ENCODE data around the gene CDC14A.

CDC14A gene

GRCh38 chr1:100354971-100355394 lies 2.7 kb downstream of the CDC14A start:
- H4K20me1 ChIP-seq (ENCODE audit: low read depth, low read length): no peaks in the 10 kb centered on the region
- no peaks in the 10 kb centered on the region for H3K36me3 ChIP-seq (ENCODE audit: low read length)
- no peaks in the 10 kb centered on the region for H3K9me2 ChIP-seq (replicated peaks; ENCODE audit: insufficient read depth, low read length)
- no peak overlapping the region for H3K4me2 ChIP-seq (ENCODE audit: low read depth, low read length, poor library complexity, severe bottlenecking)
- no peak for TF ChIP-seq EZH2phosphoT487 (conservative IDR thresholded peaks at IDR 0.05; ENCODE audit: low read length)
- TF ChIP-seq, protein P1, sequence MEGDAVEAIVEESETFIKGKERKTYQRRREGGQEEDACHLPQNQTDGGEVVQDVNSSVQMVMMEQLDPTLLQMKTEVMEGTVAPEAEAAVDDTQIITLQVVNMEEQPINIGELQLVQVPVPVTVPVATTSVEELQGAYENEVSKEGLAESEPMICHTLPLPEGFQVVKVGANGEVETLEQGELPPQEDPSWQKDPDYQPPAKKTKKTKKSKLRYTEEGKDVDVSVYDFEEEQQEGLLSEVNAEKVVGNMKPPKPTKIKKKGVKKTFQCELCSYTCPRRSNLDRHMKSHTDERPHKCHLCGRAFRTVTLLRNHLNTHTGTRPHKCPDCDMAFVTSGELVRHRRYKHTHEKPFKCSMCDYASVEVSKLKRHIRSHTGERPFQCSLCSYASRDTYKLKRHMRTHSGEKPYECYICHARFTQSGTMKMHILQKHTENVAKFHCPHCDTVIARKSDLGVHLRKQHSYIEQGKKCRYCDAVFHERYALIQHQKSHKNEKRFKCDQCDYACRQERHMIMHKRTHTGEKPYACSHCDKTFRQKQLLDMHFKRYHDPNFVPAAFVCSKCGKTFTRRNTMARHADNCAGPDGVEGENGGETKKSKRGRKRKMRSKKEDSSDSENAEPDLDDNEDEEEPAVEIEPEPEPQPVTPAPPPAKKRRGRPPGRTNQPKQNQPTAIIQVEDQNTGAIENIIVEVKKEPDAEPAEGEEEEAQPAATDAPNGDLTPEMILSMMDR (IDR thresholded peaks at IDR 0.05; ENCODE audit: insufficient read depth, low read length, poor library complexity, severe bottlenecking): no peak
- H3K9ac ChIP-seq (ENCODE audit: low read length): no peak overlapping the region
- H3K9me3 ChIP-seq (ENCODE audit: insufficient read depth, low read length): no peaks in the 10 kb centered on the region
- no peaks in the 10 kb centered on the region for H3K27me3 ChIP-seq (ENCODE audit: low read length)
- H2AFZ ChIP-seq (ENCODE audit: low read depth, low read length, severe bottlenecking): no peak overlapping the region
- H3F3A ChIP-seq (ENCODE audit: insufficient read depth): peaks cover 39% of the 10 kb centered on the region
- no peak overlapping the region for H3K27ac ChIP-seq (ENCODE audit: low read depth, low read length)
- H3K4me3 ChIP-seq (ENCODE audit: insufficient read depth, low read length, poor library complexity, severe bottlenecking): no peak overlapping the region
- H3K79me2 ChIP-seq (ENCODE audit: insufficient read depth, low read length): no peaks in the 10 kb centered on the region

DNA sequence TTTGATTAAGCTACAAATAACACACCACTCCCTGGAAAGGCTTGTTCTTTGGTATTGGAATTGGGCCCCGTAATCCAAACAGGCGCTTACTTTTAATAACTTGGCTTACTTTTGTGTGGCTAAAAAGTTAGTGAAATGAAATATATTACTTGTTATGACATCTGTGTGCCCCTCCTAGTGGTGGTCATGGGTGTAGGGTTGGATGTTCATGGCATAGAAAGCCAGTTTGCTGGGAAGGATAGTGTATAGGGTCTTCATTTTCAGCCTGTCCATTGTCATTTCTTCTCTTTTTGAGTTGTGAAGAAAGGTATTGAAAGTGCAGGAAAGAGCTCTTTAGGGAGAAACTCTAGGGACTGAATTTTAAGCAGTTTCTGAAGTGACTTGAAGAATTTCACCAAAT lies 5.9 kb downstream of the CDC14A start:
- Histone ChIP-seq H3K9ac (ENCODE audit: low read length) (no peak overlapping the region), H3K9me2 (replicated peaks; ENCODE audit: insufficient read depth, low read length) (no peaks in the 10 kb centered on the region), H3K79me2 (ENCODE audit: insufficient read depth, low read length) (no peaks in the 10 kb centered on the region)

GRCh38 chr1:100359139-100359538 lies 6.8 kb downstream of the CDC14A start:
- H3K9me3 ChIP-seq (ENCODE audit: insufficient read depth, low read length): no peaks in the 10 kb centered on the region
- H3K9me2 ChIP-seq (replicated peaks; ENCODE audit: insufficient read depth, low read length): no peaks in the 10 kb centered on the region
- H3K4me3 ChIP-seq (ENCODE audit: insufficient read depth, low read length, poor library complexity, severe bottlenecking): no peak overlapping the region
- TF ChIP-seq EZH2phosphoT487 (conservative IDR thresholded peaks at IDR 0.05; ENCODE audit: low read length): no peak
- TF ChIP-seq, protein P1 (IDR thresholded peaks at IDR 0.05; ENCODE audit: insufficient read depth, low read length, poor library complexity, severe bottlenecking): no peak
- H3K79me2 ChIP-seq (ENCODE audit: insufficient read depth, low read length): no peaks in the 10 kb centered on the region
- H3K4me2 ChIP-seq (ENCODE audit: low read depth, low read length, poor library complexity, severe bottlenecking): no peak overlapping the region
- no peak overlapping the region for H2AFZ ChIP-seq (ENCODE audit: low read depth, low read length, severe bottlenecking)
- H3K27ac ChIP-seq (ENCODE audit: low read depth, low read length): no peak overlapping the region
- no peaks in the 10 kb centered on the region for H3K27me3 ChIP-seq (ENCODE audit: low read length)
- peaks cover 14% of the 10 kb centered on the region; the same call in 1 of the 2 replicates for H3F3A ChIP-seq (ENCODE audit: insufficient read depth)
- no peak overlapping the region for H3K9ac ChIP-seq (ENCODE audit: low read length)
- no peaks in the 10 kb centered on the region for H3K36me3 ChIP-seq (ENCODE audit: low read length)
- H4K20me1 ChIP-seq (ENCODE audit: low read depth, low read length): no peaks in the 10 kb centered on the region

More for the DNA sequence above, 5.9 kb downstream of the CDC14A start:
- Histone ChIP-seq H3K4me2 (ENCODE audit: low read depth, low read length, poor library complexity, severe bottlenecking) (no peak overlapping the region), H3K27ac (ENCODE audit: low read depth, low read length) (no peak overlapping the region), H3F3A (ENCODE audit: insufficient read depth) (peaks cover 23% of the 10 kb centered on the region; the same call in 1 of the 2 replicates), H3K27me3 (ENCODE audit: low read length) (no peaks in the 10 kb centered on the region), H4K20me1 (ENCODE audit: low read depth, low read length) (no peaks in the 10 kb centered on the region), H3K4me3 (ENCODE audit: insufficient read depth, low read length, poor library complexity, severe bottlenecking) (no peak overlapping the region), H3K36me3 (ENCODE audit: low read length) (no peaks in the 10 kb centered on the region), H3K9me3 (ENCODE audit: insufficient read depth, low read length) (no peaks in the 10 kb centered on the region), H2AFZ (ENCODE audit: low read depth, low read length, severe bottlenecking) (no peak overlapping the region)
- no peak for TF ChIP-seq EZH2phosphoT487 (conservative IDR thresholded peaks at IDR 0.05; ENCODE audit: low read length)
- TF ChIP-seq, protein P1 (IDR thresholded peaks at IDR 0.05; ENCODE audit: insufficient read depth, low read length, poor library complexity, severe bottlenecking): peak; percentile 44
